Activated CD4-positive, alpha-beta T cell treated with anti-CD3 and anti-CD28 coated beads for 48 hours (primary cell): Measurements from ENCODE around the gene GNB4.

Experiments
- DNase-seq: peaks from one replicate; pipeline ENCODE4 v3.0.0-alpha.2; 2020

The GNB4 gene

GRCh38 chr3:179432451-179432850 lies 18.8 kb downstream of the GNB4 start:
- no peak for DNase-seq

GRCh38 chr3:179432021-179432420 lies 19.2 kb downstream of the GNB4 start:
- no peak for DNase-seq

GRCh38 chr3:179430277-179430870 lies 20.9 kb downstream of the GNB4 start:
- no peak for DNase-seq

- DNase-seq: no peak
Observed at GRCh38 chr3:179428876-179429548, 22.3 kb downstream of the GNB4 start.

- no peak for DNase-seq
Observed at GRCh38 chr3:179425075-179425474, 26.2 kb downstream of the GNB4 start.

- DNase-seq: no peak
Observed at GRCh38 chr3:179421500-179421899, 29.8 kb downstream of the GNB4 start.

- no peak for DNase-seq
Observed at GRCh38 chr3:179418610-179419009, 32.7 kb downstream of the GNB4 start.

- no peak for DNase-seq
Observed at GRCh38 chr3:179416681-179417080, 34.6 kb downstream of the GNB4 start.

GRCh38 chr3:179415377-179415776 lies 35.9 kb downstream of the GNB4 start:
- DNase-seq: no peak

GRCh38 chr3:179414804-179415203 lies 36.5 kb downstream of the GNB4 start:
- DNase-seq: no peak

GRCh38 chr3:179410999-179411398 lies 40.3 kb downstream of the GNB4 start:
- DNase-seq: no peak

GRCh38 chr3:179410331-179410730 lies 40.9 kb downstream of the GNB4 start:
- no peak for DNase-seq

- no peak for DNase-seq
Observed at GRCh38 chr3:179404307-179404706, 47.0 kb downstream of the GNB4 start.

- DNase-seq: no peak
Observed at GRCh38 chr3:179402963-179403362, 48.3 kb downstream of the GNB4 start.

- no peak for DNase-seq
Observed at GRCh38 chr3:179401561-179401960, 49.7 kb downstream of the GNB4 start.

- DNase-seq: no peak
Observed at GRCh38 chr3:179398574-179399231, 52.6 kb downstream of the GNB4 start.

- no peak for DNase-seq
Observed at GRCh38 chr3:179391906-179392305, 59.4 kb downstream of the GNB4 start.

- no peak for DNase-seq
Observed at GRCh38 chr3:179376474-179376873, 74.8 kb downstream of the GNB4 start.

GRCh38 chr3:179375091-179375999 lies 75.9 kb downstream of the GNB4 start:
- DNase-seq: no peak

- DNase-seq: no peak
Observed at GRCh38 chr3:179373938-179374337, 77.3 kb downstream of the GNB4 start.

- DNase-seq: no peak
Observed at GRCh38 chr3:179369621-179370020, 81.6 kb downstream of the GNB4 start.

GRCh38 chr3:179363332-179363731 lies 87.9 kb downstream of the GNB4 start:
- no peak for DNase-seq

GRCh38 chr3:179355996-179356395 lies 95.3 kb downstream of the GNB4 start:
- no peak for DNase-seq
